ENCODE data around the gene TEX51.

GRCh38 chr2:126887506-126887905, 11.2 kb upstream of the TEX51 start:
- TF ChIP-seq POLR2A (IDR thresholded peaks at IDR 0.05) (no peak), CTCF (IDR thresholded peaks at IDR 0.05) (no peak)

All from heart left ventricle (tissue), 13 donors.